NT2/D1 (cell line): ENCODE results near the gene LPAR5.

Source experiments
- YY1 ChIP-seq: IDR thresholded peaks from 2 replicates; pipeline ENCODE4 v1.6.1; 2011; ENCODE audit not compliant: insufficient read length, insufficient read depth
- ZNF274 ChIP-seq: IDR thresholded peaks from 2 replicates; pipeline ENCODE4 v1.6.1; 2011; ENCODE audit warnings: mild to moderate bottlenecking, low read depth, low read length

DNA sequence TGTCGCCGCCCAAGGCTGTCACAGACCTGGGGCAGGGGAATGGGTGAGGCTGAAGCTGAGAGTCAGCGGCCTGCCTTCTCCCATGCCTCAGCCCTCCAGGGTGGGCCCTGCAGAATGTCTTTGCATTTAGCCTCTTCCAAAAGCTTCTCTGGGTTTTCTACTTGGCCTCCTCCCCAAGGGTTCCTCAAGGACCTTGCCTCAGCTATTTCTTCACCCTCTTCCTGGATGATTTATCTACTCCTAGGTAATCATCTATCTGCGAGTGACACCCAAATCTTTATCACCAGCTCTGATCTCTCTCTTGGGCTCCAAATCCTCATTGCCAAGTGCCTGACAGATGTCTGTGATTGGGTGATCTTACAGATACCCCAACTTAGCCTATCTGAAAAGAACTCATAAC is 4.7 kb upstream of the LPAR5 start:
- no peak for TF ChIP-seq YY1
- no peak for TF ChIP-seq ZNF274
